LoVo (cell line): ENCODE measurements around the gene UBN2.

Source experiments
- DNase-seq: peaks from one replicate; pipeline ENCODE4 v3.0.0-alpha.2; 2016; ENCODE audit warnings: low spot score

UBN2 gene

DNA sequence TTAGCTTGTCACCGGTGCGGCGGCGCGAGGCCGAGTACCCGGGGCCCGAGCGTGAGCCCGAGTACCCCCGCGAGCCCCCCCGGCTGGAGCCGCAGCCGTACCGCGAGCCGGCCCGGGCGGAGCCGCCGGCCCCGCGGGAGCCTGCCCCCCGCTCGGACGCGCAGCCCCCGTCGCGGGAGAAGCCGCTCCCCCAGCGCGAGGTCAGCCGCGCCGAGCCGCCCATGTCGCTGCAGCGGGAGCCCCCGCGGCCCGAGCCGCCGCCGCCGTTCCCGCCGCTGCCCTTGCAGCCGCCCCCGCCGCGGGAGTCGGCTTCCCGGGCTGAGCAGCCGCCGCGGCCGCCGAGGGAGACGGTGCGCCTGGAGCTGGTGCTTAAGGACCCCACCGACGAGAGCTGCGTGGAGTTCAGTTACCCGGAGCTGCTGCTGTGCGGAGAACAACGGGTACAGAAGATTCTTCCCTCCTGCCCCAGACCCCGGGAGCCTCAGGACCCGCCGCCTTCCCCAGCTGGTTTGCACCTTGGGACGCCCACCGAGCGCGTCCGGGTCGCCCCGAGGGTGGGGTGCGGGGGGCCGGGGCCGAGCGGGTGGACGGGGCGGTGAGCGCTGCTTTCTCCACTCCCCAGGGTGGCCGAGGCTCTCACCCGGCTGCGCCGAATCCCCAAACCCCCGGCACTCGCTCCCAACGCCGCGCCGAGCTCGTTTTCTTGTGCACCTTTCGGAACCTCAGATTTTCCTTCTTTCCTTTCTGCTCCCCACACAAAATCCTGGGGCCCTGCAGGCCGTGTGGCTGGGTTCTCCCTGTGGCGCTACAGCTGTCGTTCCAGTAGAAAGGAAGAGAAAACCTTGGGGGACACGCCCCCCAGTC is 708 bp downstream of the UBN2 start:
- no peak for DNase-seq

DNA sequence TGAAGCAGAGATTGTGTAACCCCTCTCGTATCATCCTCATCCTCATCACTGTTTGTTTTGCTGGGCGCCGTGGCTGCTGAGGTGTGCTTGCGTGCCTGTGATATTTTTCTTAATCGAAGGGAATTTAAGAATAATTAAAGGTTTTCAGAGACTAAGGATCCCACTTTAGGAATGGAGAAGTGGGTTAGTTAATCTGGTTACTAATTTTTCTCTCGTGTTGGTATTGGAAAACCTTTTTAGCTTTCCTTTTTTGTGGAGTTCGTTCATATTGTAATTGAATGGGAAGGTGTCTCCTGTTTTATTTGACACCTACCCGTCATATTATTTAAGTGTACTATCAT is 1.3 kb downstream of the UBN2 start:
- peak; percentile 69 for DNase-seq

GRCh38 chr7:139232904-139233303 is 1.9 kb downstream of the UBN2 start:
- DNase-seq: peak; percentile 49

DNA sequence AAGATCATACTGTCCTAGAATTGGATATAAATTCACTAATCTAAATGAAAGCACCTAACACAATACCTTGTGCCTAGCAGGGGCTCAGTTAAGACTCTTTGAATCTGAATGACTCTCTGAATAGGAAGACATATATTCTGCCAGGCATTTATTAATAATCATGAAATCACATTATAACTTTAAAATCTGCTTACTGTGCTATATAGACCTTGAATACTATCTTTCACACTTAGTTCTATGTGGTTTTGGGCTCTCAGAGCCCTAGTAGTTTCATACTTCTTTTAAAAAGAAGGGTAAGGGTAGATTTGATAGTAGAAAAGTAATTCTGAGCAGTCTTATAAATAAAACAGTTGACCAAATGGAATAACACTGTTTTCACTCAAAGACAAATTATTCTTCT is 10.2 kb downstream of the UBN2 start:
- no peak for DNase-seq

GRCh38 chr7:139242741-139243281 is 11.8 kb downstream of the UBN2 start:
- no peak for DNase-seq

DNA sequence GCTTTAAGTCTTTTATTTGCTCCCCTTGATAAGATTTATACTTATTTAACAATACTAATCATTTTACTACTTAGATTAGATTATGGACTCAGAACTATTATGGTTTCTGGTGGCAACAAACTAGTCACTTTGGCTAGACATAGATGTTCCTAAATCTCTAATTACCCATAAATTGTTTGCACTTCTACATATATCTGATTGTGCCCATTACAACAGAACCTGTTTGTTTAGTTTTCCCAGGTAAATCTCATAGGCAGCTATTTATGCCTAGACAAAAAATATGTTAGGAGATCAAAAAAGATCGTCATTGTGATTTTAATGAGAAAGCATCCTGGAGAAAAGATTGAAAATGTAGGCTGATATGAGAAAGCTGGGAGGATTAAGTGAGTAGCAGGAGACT is 14.4 kb downstream of the UBN2 start:
- no peak for DNase-seq

GRCh38 chr7:139246494-139246893 is 15.5 kb downstream of the UBN2 start:
- DNase-seq: no peak

GRCh38 chr7:139246905-139247304 is 15.9 kb downstream of the UBN2 start:
- DNase-seq: no peak

DNA sequence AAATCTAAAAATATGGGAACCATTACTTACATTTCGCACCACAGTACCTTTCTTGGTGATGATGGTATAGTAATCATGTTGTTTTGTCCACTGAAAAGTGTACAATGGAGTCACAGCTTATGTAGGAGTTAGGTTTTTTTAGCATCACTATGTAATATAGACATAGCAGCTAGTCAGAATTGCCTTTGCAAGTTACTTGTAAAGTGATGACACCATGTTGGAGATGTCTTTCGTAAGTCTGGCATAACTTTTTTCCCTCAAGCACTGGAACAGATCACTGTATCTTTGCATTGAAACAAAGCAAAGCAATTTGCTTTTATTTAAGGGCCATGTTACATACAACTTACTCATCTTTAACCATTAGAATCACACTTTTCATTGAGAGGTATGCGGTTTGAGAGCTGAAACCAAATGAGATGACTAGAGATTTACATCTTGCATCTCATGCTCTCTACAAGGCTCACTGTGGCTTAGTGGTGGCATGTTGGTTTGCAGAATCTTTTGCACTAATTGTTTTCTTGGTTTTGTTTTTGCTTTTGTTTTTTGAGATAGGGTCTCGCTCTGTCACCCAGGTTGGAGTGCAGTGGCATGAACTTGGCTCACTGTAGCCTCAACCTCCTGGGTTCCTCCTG is 18.3 kb downstream of the UBN2 start:
- DNase-seq: no peak

DNA sequence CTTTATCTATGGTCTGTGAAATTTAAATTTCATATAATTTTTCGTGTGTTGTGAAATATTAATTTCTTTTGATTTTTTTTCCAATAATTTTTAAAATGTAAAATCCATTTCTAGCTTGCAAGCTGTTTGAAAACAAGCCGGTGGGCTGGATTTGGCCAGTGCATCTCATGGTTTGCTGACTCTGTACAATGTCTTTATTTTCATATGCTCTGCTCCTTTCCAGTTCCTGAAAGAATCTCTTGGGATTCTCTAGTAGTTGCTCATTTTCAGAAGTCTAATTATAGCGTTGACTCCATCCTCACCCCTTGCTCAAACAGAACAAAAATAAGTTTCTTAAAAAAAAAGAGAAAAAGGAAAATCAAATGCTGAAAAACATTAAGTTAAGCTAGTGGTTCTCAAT is 21.4 kb downstream of the UBN2 start:
- no peak for DNase-seq

DNA sequence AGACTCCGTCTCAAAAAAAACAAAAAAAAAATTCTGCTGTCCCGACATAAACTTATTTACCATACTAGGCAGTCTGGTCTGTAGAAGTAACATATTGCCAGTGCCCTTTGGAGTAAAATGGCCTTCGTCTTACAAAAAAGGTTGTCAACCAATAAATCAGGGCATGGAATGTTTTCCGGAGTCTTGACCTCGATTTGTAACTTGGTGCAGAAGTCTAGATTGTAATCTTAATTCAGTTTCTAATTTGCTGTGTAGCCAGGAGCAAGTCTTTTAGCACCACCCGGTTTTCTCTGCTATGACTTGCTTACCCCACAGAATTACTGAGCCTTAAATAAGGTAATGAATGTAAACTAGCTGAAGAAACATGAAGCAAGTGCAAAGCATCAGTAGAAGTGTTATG is 23.2 kb downstream of the UBN2 start:
- no peak for DNase-seq

DNA sequence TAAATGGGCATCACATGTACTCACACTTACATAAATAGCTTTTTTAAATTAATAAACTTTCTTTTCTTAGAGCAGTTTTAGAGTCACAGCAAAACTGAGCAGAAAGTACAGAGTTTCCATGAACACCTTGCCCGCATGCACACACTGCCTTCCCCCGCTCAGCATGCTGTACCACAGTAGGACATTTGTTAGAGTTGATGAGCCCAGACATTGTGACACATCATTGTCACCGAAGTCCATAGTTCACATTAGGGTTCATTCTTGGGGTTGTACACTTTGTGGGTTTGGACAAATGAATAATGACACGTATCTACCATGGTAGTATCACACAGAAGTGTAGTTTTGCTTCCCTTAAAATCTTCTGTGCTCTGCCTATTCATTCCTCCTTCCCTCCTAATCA is 23.7 kb downstream of the UBN2 start:
- no peak for DNase-seq

- no peak for DNase-seq
These were observed 24.3 kb downstream of the UBN2 start for GRCh38 chr7:139255290-139255689.

GRCh38 chr7:139259142-139259541 is 28.1 kb downstream of the UBN2 start:
- no peak for DNase-seq

DNA sequence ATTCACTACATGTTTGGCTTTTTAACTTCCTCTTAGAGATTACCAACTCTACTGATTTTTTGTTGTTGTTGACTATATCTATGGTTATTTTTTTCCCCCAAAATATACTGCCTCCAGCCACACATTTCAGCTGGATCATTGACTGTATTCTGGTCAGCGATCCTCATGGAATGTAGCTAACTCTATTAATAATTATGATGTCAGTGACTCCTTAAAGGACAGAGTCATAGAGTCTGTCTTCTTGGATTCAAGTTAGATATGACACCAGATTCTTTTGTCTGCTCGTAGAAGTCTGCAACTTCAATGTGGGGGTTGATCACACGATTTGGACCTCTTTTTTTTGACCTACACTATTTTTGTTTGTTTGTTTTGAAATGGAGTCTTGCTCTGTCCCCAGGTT is 33.2 kb downstream of the UBN2 start:
- no peak for DNase-seq

GRCh38 chr7:139265673-139266072 is 34.6 kb downstream of the UBN2 start:
- DNase-seq: no peak

DNA sequence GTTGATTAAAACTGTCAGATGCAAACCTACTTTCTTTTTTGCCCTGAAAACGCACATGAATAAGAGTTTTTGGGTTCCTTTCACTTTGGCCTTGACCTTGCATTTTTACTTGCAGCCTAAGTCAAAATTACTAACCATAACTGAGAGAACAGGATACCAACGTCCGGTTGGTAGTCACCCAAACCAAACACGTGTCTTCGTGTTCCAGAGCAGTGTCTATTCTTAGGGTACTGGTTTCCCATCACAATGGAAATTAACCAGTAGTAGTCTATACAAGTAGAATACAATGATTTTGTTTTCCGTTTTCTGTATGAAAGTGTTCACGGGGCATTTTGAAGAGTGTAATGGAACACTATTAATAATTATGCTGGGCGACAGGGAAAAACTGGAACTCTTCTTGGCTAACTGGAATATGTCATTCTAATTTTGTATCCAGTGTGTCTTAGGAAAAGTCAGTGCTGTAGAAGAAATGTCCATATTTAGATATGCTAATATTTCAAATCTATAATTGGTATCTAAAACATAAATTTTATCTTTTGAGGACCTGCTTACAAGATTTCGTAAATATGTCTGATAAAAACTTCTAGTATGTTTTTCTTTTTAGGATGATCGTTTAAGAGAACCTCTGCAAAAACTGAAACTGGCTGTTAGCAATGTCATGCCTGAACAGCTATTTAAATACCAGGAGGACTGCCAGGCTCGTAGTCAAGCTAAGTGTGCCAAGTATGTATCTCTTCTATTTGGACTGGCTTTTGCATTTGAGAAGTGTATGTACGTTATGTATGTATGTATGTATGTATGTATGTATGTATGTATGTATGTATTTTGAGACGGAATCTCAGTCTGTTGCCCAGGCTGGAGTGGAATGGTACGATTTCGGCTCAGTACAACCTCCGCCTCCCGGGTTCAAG is 40.9 kb downstream of the UBN2 start:
- DNase-seq: no peak

DNA sequence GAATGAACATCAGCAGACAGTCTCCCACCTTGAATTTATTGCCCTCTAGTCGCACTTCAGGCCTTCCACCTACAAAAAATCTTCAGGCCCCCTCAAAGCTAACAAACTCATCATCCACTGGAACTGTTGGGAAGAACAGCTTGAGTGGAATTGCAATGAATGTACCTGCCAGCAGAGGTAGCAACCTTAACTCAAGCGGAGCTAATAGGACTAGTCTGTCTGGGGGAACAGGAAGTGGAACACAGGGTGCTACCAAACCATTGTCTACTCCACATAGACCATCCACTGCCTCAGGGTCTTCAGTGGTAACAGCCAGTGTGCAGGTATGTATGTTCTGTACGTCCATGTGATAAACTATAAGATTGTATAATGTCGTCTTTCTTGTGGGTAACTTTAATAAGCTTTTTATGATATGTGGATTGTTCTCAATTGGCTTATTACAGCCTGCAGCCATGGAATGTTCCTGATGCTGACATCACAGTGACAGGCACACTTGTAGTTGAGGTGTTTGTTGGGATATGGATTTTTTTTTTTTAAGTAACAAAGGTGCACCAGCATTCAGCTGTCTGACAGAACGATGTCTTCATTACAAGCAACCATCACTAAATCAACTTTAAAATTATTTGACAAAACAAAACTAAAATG is 53.3 kb downstream of the UBN2 start:
- no peak for DNase-seq

DNA sequence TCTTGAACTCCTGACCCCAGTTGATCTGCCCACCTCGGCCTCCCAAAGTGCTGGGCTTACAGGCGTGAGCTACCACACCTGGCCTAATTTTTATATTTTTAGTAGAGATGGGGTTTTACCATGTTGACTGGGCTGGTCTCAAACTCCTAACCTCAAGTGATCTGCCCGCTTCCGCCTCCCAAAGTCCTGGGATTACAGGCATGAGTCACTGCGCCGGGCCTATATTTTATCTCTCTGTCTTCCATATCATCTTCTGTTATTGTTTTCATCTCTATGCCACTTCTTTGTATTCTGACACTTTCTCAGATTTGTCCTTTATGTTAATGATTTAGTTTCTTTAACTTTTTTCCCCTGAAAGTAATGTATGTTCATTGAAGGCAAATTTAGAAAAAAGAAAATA is 55.1 kb downstream of the UBN2 start:
- no peak for DNase-seq

DNA sequence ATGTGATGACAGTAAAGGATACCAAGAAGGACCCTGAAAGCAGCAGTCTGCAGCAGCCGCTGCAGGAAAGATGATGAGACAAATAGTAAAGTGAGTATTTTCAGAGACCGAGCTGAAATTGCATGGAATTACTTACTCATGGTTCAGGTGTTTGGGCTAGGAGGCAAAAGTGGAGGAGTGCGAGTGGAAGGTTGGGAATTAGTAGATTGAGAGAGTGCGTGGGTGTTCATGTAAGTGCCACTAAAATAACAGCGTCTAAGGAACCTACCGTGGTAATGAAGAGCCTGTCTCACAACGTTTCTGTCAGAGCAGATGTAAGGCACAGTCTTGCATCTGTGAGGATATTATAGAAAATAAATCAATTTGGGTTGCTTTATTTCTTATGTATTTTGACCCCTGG is 61.8 kb downstream of the UBN2 start:
- DNase-seq: no peak

GRCh38 chr7:139293534-139293933 is 62.5 kb downstream of the UBN2 start:
- no peak for DNase-seq

DNA sequence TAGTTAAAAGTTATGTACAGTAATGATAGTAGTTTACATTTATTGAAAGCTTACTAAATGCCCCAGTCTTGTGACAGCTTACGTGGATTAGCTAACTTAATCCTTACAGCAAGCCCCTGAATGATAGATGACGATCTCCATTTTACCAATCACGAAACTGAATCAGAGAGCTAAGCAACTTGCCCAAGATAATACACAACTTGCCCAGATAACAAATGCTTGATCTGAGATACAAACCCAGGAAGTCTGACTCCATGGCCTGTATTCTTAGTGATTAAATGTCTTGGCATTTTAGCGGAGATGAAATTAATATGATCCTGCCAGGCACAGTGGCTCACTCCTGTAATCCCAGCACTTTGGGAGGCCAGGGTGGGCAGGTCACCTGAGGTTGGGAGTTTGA is 63.2 kb downstream of the UBN2 start:
- no peak for DNase-seq
